ENCODE results near the gene AQP3. TPM values are rescaled to one million over a fixed set of nuclear protein-coding genes. Genes with fewer than 3 reads are reported as not detected.

The AQP3 gene
- total RNA-seq, 1 donor from 2014 or later = 6.3 TPM

DNA sequence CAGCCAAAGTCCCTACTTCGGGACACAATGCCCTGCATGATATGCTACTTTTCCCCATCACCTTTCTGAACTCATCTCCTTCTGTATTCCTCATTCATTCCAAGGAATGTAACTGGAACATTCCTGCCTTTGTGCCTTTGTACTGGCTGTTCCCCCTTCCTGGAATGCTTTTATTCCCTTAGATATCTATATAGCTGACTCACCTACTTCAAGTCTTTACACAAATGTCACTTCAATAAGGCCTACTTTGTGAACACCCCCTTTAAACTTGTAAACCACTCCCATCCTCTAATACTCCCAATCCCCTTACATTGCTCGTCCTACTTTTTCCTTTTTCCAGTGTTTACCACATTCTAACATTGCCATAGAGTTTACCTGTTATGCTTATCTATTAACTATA, 24.0 kb upstream of the AQP3 start:
- Mint-ChIP-seq H3K36me3 (ENCODE audit: insufficient read depth) (peaks cover 12% of the 10 kb centered on the region), H3K4me1 (ENCODE audit: low read depth) (peaks cover 13% of the 10 kb centered on the region), H3K27me3 (no peaks in the 10 kb centered on the region), H3K9me3 (ENCODE audit: low read depth) (no peaks in the 10 kb centered on the region), H3K4me3 (ENCODE audit: low read depth) (no peak overlapping the region), H3K27ac (no peak overlapping the region)
- no peak for DNase-seq (ENCODE audit: low spot score, unreplicated experiment)
- TF ChIP-seq, protein P1, sequence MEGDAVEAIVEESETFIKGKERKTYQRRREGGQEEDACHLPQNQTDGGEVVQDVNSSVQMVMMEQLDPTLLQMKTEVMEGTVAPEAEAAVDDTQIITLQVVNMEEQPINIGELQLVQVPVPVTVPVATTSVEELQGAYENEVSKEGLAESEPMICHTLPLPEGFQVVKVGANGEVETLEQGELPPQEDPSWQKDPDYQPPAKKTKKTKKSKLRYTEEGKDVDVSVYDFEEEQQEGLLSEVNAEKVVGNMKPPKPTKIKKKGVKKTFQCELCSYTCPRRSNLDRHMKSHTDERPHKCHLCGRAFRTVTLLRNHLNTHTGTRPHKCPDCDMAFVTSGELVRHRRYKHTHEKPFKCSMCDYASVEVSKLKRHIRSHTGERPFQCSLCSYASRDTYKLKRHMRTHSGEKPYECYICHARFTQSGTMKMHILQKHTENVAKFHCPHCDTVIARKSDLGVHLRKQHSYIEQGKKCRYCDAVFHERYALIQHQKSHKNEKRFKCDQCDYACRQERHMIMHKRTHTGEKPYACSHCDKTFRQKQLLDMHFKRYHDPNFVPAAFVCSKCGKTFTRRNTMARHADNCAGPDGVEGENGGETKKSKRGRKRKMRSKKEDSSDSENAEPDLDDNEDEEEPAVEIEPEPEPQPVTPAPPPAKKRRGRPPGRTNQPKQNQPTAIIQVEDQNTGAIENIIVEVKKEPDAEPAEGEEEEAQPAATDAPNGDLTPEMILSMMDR (IDR thresholded peaks at IDR 0.05; ENCODE audit: unreplicated experiment) = no peak

DNA sequence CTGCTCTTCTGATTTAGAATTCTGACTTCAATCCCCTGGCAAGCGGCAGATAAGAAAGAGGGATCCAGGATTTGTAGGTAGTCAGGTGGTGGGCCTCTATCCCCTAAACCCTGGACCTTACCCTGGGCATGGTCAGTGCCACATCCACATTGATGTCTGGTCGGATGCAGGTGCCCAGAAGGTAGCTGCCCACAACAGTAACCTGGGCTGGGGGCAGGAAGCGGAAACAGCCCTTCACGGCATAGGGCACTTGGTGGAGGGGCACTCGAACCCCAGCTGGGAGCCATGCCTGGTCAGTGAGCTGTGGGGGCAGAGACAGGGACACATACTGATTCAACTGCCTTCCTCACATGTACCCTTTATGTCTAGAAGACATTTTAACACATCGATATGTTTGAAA, 22.5 kb upstream of the AQP3 start:
- peaks cover 13% of the 10 kb centered on the region for H3K4me1 Mint-ChIP-seq (ENCODE audit: low read depth)
- H3K4me3 Mint-ChIP-seq (ENCODE audit: low read depth) = no peak overlapping the region
- TF ChIP-seq, protein P1 (IDR thresholded peaks at IDR 0.05; ENCODE audit: unreplicated experiment) = no peak
- DNase-seq (ENCODE audit: low spot score, unreplicated experiment) = no peak
- H3K36me3 Mint-ChIP-seq (ENCODE audit: insufficient read depth) = peaks cover 16% of the 10 kb centered on the region
- H3K27me3 Mint-ChIP-seq = no peaks in the 10 kb centered on the region
- H3K27ac Mint-ChIP-seq = no peak overlapping the region
- no peaks in the 10 kb centered on the region for H3K9me3 Mint-ChIP-seq (ENCODE audit: low read depth)

DNA sequence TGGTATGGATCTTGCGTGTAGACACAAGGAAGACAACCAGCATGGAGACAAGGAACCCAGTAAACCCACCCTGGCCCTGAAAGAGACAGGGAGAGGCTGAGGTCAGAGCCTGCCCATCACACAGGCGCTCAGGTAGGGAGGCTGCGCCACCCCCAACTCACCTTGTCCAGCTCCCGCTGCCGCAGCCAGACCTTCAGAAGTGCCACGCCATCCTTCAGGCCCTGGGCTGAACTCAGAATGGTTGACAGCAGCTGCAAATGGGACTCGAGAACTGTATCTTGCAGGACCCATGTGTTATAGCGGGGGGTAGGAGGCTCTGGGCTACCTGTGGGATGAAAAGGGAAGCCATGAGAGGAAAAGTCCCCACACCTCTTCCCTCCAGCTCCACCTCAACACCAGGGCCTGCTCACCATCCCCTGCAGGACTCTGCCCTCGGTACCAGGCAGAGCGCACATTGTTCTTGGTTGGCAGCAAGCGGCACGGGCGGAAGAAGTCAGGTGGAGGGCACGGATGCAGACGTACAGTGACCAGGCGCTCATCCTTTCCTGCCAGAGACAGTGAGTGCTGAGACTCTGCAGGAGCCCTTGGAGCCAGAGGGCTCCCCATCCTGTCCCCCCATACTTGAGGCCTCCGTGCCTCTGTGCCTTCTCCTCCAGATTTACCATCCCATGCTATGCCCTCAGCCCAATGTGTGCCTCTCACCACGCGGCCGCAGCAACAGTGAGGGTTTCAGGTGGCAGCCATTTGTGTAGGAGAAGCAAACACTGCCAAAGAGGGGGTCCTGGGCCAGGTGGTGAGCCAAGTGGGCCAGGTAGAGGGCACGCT, 21.6 kb upstream of the AQP3 start:
- Mint-ChIP-seq H3K4me3 (ENCODE audit: low read depth) (no peak overlapping the region), H3K36me3 (ENCODE audit: insufficient read depth) (peaks cover 19% of the 10 kb centered on the region), H3K27ac (peak overlapping the region; percentile 33), H3K9me3 (ENCODE audit: low read depth) (no peaks in the 10 kb centered on the region), H3K27me3 (no peaks in the 10 kb centered on the region), H3K4me1 (ENCODE audit: low read depth) (peaks cover 12% of the 10 kb centered on the region)
- no peak for DNase-seq (ENCODE audit: low spot score, unreplicated experiment)
- TF ChIP-seq, protein P1 (IDR thresholded peaks at IDR 0.05; ENCODE audit: unreplicated experiment) = no peak

- Mint-ChIP-seq H3K36me3 (ENCODE audit: insufficient read depth) (peaks cover 18% of the 10 kb centered on the region), H3K4me1 (ENCODE audit: low read depth) (peaks cover 8% of the 10 kb centered on the region), H3K4me3 (ENCODE audit: low read depth) (no peak overlapping the region), H3K9me3 (ENCODE audit: low read depth) (no peaks in the 10 kb centered on the region), H3K27me3 (no peaks in the 10 kb centered on the region), H3K27ac (no peak overlapping the region)
- no peak for DNase-seq (ENCODE audit: low spot score, unreplicated experiment)
- TF ChIP-seq, protein P1 (IDR thresholded peaks at IDR 0.05; ENCODE audit: unreplicated experiment) = no peak
Observed at GRCh38 chr9:33468215-33468730, 20.9 kb upstream of the AQP3 start.

DNA sequence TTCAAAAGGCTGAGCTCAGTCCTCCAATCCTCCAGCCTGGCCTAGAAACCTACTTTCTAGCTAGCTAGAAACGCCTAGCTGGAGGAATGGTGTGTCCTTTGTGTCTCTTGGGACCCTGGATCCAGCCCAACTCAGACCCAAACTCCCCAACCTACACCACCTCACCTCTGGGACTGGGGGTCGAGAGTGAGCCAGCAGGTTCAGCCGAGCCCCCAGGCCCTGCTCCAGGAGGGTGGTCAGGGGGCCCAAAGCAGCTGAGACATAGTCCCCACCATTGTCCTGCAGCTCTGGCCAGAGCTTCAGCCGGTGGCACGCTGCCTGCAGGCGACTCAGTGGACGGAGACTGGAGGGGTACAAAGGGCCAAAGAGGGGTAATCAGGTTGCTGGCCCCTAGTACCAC, 20.1 kb upstream of the AQP3 start:
- peaks cover 18% of the 10 kb centered on the region for H3K36me3 Mint-ChIP-seq (ENCODE audit: insufficient read depth)
- H3K27ac Mint-ChIP-seq = no peak overlapping the region
- no peak for DNase-seq (ENCODE audit: low spot score, unreplicated experiment)
- H3K4me1 Mint-ChIP-seq (ENCODE audit: low read depth) = peaks cover 2% of the 10 kb centered on the region
- H3K9me3 Mint-ChIP-seq (ENCODE audit: low read depth) = no peaks in the 10 kb centered on the region
- TF ChIP-seq, protein P1 (IDR thresholded peaks at IDR 0.05; ENCODE audit: unreplicated experiment) = no peak
- no peak overlapping the region for H3K4me3 Mint-ChIP-seq (ENCODE audit: low read depth)
- H3K27me3 Mint-ChIP-seq = no peaks in the 10 kb centered on the region

Measured in progenitor cell of endocrine pancreas (in vitro differentiated cells).